KMS-11 (cell line): ENCODE results near the gene LRRC4C.
"Not testable (repeated sequence)": the region's sequence is repeated elsewhere in the genome, so short reads cannot be mapped to it uniquely, and the experiment has no call there.

ENCODE experiments used
- H2AFZ ChIP-seq: fragments of 200-600 bp; sonication (generic); 2 replicates; pipeline ENCODE4 v1.6.1; 2016; ENCODE audit warnings: antibody characterized with exemption, mixed run types, low read depth
- H3K27ac ChIP-seq: fragments of 200-600 bp; sonication (generic); 2 replicates; pipeline ENCODE4 v1.6.1; 2016; ENCODE audit warnings: mild to moderate bottlenecking, mixed run types
- H3K27me3 ChIP-seq: fragments of 200-600 bp; sonication (generic); 2 replicates; pipeline ENCODE4 v1.6.1; 2017; ENCODE audit warnings: mild to moderate bottlenecking, low read depth, mixed run types, moderate library complexity; ENCODE audit not compliant: insufficient read depth
- H3K36me3 ChIP-seq: fragments of 200-600 bp; sonication (generic); 2 replicates; pipeline ENCODE4 v1.6.1; 2017; ENCODE audit warnings: mild to moderate bottlenecking, mixed run types; ENCODE audit not compliant: insufficient read depth
- H3K4me1 ChIP-seq: fragments of 200-600 bp; sonication (generic); 2 replicates; pipeline ENCODE4 v1.6.1; 2016; ENCODE audit warnings: mild to moderate bottlenecking, low read depth, mixed run types; ENCODE audit not compliant: poor library complexity, severe bottlenecking
- H3K4me2 ChIP-seq: fragments of 200-600 bp; sonication (generic); 2 replicates; pipeline ENCODE4 v1.7.0; 2016; ENCODE audit warnings: mild to moderate bottlenecking, mixed run types
- H3K4me3 ChIP-seq: fragments of 200-600 bp; sonication (generic); IDR thresholded peaks from 2 replicates; pipeline ENCODE4 v1.6.1; 2017; ENCODE audit warnings: low read depth, low read length, mixed read lengths; ENCODE audit not compliant: insufficient read depth
- H3K79me2 ChIP-seq: fragments of 200-600 bp; sonication (generic); 2 replicates; pipeline ENCODE4 v1.6.1; 2016; ENCODE audit warnings: low read depth, mixed run types; ENCODE audit not compliant: insufficient read depth
- H3K9ac ChIP-seq: fragments of 200-600 bp; sonication (generic); 2 replicates; pipeline ENCODE4 v1.6.1; 2016; ENCODE audit warnings: mild to moderate bottlenecking, mixed run types
- H4K20me1 ChIP-seq: fragments of 200-600 bp; sonication (generic); 2 replicates; pipeline ENCODE4 v1.6.1; 2016; ENCODE audit warnings: mild to moderate bottlenecking, mixed run types; ENCODE audit not compliant: insufficient read depth
- CTCF ChIP-seq: fragments of 200-600 bp; sonication (generic); conservative IDR thresholded peaks from 2 replicates; pipeline ENCODE4 v1.6.1; 2017; ENCODE audit warnings: low read depth, mild to moderate bottlenecking, antibody characterized with exemption, low read length, moderate library complexity, mixed read lengths

LRRC4C gene

GRCh38 chr11:40204228-40204627 is 1255.2 kb downstream of the LRRC4C start:
- H3K9ac ChIP-seq = no peak overlapping the region
- no peaks in the 10 kb centered on the region for H4K20me1 ChIP-seq
- no peaks in the 10 kb centered on the region for H3K36me3 ChIP-seq
- H3K79me2 ChIP-seq = no peaks in the 10 kb centered on the region
- no peak overlapping the region for H3K4me3 ChIP-seq
- H3K4me2 ChIP-seq = no peak overlapping the region
- H3K27ac ChIP-seq = no peak overlapping the region
- no peaks in the 10 kb centered on the region for H3K4me1 ChIP-seq
- H2AFZ ChIP-seq = no peak overlapping the region
- H3K27me3 ChIP-seq = no peaks in the 10 kb centered on the region
- no peak for TF ChIP-seq CTCF

- TF ChIP-seq CTCF = no peak
- Histone ChIP-seq H3K4me1 (no peaks in the 10 kb centered on the region), H3K4me2 (no peak overlapping the region), H3K4me3 (no peak overlapping the region), H3K79me2 (no peaks in the 10 kb centered on the region), H3K27me3 (no peaks in the 10 kb centered on the region), H4K20me1 (no peaks in the 10 kb centered on the region), H3K27ac (no peak overlapping the region), H3K9ac (no peak overlapping the region), H2AFZ (no peak overlapping the region), H3K36me3 (no peaks in the 10 kb centered on the region)
These were observed 1255.8 kb downstream of the LRRC4C start for GRCh38 chr11:40203606-40204005.

GRCh38 chr11:40202589-40203270 is 1256.7 kb downstream of the LRRC4C start:
- H3K4me2 ChIP-seq = no peak overlapping the region

GRCh38 chr11:40192590-40192989 is 1266.9 kb downstream of the LRRC4C start:
- H2AFZ ChIP-seq, H3K79me2 ChIP-seq: not testable (repeated sequence)

More at GRCh38 chr11:40202589-40203270, 1256.7 kb downstream of the LRRC4C start:
- Histone ChIP-seq H3K27ac (no peak overlapping the region), H3K79me2 (no peaks in the 10 kb centered on the region), H3K4me3 (no peak overlapping the region), H3K9ac (no peak overlapping the region), H4K20me1 (no peaks in the 10 kb centered on the region), H3K27me3 (no peaks in the 10 kb centered on the region), H3K4me1 (no peaks in the 10 kb centered on the region), H2AFZ (no peak overlapping the region), H3K36me3 (no peaks in the 10 kb centered on the region)
- TF ChIP-seq CTCF = no peak

GRCh38 chr11:40190294-40190693 is 1269.2 kb downstream of the LRRC4C start:
- H4K20me1 ChIP-seq = no peaks in the 10 kb centered on the region
- H3K4me3 ChIP-seq = no peak overlapping the region
- H3K27me3 ChIP-seq = no peaks in the 10 kb centered on the region
- no peak overlapping the region for H2AFZ ChIP-seq
- no peak overlapping the region for H3K4me2 ChIP-seq
- H3K79me2 ChIP-seq = no peaks in the 10 kb centered on the region
- H3K9ac ChIP-seq = no peak overlapping the region
- no peaks in the 10 kb centered on the region for H3K4me1 ChIP-seq
- H3K36me3 ChIP-seq = no peaks in the 10 kb centered on the region
- TF ChIP-seq CTCF = no peak
- no peak overlapping the region for H3K27ac ChIP-seq

More at GRCh38 chr11:40192590-40192989, 1266.9 kb downstream of the LRRC4C start:
- not testable (repeated sequence) for H4K20me1 ChIP-seq, H3K9ac ChIP-seq, H3K36me3 ChIP-seq, H3K27ac ChIP-seq, H3K4me1 ChIP-seq, H3K27me3 ChIP-seq, H3K4me3 ChIP-seq, H3K4me2 ChIP-seq
